SW 1271 (cell line): ENCODE data around the gene TLK2.
"Not testable (repeated sequence)": the region's sequence is repeated elsewhere in the genome, so short reads cannot be mapped to it uniquely, and the experiment has no call there.

Experiments
- DNase-seq, 2 experiments: peaks; one replicate each; lab custom pipeline; 2025; lab: John Stamatoyannopoulos, UW

Gene TLK2

DNA sequence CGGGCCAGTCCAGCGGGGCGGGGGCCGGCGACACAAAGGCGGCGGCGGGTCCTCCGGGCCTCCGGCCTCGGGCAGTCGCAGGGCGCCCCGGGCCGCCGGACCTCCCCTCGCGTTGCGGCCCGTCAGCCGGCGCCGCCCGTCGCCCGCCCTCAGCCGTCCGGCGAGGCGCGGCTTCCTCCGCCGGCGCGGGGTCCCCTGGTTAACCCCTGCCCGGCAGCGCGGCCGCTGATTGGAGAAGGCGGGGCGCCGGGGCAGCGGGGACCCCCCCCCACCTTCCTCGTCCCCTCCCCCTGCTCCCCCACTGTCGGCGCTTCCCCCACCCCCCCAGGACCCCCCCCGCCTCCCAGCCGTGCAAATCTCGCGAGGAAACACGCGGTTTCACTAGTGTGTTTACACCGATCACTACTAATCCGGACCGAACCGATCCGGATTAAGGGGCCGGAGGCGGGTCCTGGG is at the start of gene TLK2:
Gene TLK2 (plus strand): TSS at position 402 of the 456 bp plus-strand sequence. CDS start 2,301 bp downstream, outside the sequence.
- peak; percentile 50 to 62 for DNase-seq

DNA sequence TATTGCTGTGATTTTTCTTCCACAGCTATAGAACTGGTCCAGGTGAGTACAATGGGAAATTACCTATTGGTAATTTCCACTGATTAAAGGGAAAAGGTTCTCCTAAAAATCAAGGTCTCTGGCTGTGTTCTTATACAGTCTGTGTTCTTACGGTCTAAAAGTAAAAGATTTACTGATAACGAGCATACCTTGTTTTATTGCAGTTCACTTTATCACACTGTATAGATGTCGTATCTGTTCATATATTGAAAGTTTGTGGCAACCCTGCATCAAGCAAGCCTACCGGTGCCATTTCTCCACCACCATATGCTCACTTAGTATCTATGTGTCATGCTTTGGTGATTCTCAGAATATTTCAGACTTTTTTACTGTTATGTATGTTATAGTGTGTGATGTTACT is 43.4 kb upstream of the TLK2 start:
- DNase-seq: not testable (repeated sequence)

DNA sequence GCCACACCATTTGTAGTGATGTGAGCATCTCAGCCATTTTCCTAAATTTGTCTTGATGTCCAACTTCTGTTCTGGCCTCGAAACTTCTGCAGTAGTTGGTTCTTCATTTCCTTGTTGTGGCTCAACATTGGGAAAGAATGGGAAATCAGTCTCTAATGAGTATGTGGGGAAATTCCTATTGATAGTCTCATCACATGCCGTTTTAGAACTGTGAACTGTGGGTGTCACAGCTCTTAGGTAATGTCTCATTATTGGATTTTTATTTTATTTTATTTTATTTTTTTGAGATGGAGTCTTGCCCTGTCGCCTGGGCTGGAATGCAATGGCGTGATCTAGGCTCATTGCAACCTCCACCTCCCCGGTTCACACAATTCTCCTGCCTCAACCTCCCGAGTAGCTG is 37.4 kb upstream of the TLK2 start:
- not testable (repeated sequence) for DNase-seq

DNA sequence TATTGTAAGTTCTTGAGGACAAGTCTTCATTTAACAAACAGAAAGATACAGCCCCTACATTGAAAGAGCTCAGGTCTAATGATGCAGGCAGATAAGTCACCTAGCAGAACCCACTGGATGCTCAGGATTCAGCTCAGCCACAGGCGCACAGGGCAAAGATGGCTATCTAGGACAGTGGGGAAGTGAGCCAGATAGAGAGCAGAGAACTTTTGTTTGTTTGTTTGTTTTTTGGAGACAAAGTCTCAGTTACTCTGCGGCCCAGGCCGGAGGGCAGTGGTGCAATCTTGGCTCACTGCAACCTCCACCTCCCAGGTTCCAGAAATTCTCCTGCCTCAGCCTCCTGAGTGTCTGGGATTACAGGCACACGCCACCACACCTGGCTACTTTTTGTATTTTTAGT is 34.6 kb upstream of the TLK2 start:
- DNase-seq: no peak

DNA sequence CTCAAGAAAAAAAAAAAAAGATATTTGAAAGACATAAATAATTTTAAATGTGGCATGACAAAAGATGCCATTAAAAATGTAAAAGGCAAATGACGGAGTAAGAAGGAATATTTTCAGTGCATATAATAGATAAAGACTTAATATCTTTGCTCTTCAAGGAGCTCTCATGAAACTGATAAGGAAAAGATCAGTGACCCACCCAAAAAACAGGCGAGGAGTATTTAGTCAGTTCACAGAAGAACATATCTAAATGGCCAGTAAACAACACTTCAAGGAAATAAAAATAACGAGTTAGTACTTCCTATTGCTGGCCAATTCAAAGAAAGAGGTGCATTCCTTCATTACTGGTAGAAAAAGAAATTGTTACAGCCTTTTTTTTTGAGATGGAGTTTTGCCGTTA is 32.8 kb upstream of the TLK2 start:
- not testable (repeated sequence) for DNase-seq

DNA sequence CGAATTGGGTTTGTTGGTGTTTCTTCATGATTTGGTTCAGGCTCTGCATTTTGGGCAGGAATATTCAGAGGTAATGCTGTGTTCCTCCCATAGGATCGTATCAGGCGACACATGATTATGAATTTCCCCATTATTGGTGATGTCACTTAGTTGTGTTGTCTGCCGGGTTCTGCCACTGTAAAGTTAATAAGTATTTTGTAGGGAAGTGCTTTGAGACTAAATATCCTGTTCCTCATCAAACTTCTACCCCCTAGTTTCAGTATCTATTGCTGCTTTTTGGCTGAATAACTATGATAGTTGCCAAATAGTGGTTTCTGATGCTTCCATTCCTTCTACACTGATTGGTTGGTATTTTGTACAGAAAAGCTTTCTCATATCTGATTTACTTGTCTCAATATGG is 26.4 kb upstream of the TLK2 start:
- not testable (repeated sequence) for DNase-seq

DNA sequence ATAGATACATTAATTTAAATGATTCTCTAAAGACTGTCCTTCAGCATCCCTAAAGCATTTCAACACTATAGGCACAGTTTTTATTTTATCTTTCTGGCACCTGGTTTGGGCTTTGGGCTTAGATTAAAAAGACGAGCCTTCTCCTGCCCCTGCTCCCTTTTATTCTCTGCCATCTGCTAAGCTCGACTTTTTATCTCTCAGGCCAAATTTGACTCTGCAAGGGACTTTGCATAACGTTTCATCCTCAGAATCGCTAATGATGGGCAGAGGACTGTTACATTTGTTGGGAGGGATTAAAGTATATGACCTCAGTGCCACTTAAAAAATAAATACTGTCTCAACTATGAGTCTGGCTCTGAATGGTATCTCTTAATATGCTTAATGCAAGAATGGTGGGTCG is 25.6 kb upstream of the TLK2 start:
- not testable (repeated sequence) for DNase-seq

DNA sequence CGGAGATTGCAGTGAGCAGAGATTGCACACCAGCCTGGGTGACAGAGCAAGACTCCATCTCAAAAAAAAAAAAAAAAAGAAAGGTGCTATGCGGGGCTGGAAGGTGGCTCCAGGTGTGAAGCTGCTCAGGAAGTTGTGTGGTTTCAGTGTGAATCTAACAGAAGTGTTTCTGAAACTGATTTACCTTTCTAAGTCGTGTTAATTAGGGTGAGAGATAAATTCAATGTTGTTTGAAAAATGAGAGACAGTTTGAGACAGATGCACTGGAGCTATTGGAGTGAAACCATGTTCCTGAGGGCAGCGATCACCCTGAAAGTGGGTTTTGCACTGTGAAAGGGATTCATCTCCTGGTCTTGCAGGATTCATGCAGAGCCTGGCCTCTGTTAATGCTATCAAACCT is 25.0 kb upstream of the TLK2 start:
- DNase-seq: not testable (repeated sequence)

DNA sequence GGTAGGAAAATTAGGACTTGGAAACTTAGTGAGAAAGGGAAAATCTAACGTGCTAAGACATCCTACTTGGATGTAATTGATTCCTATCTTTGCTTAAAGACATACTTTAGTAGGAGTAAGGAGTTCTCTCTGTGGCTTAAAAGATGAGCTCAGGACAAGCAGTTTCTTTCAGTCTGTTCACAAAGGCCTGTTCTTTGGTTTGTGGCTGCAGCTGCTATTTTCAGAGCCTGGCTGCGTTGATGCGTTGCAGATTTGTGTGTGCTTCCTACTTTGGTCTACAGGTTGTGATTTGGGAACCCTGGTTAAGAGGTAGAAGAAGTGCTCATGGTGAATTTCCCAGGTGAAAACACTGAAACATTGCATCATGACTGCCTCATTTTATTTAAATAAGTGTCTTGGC is 24.5 kb upstream of the TLK2 start:
- DNase-seq: not testable (repeated sequence)

DNA sequence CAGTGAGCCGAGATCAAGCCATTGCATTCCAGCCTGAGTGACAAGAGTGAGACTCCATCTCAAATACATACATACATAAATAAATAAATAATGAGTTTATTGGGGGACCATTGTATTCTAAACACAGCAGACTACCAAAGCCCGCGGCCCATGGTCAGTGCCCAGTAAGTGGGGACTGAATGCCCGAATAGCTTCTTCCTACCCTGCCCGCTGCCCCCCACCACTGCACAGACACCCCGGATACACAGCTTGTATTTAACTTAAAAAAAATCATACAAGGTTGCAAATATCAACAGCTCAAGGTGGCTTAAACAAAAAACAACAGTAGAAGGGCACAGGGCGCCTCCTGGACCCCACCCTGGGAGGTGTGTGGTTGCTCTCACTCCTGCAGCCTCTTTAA is 22.6 kb upstream of the TLK2 start:
- no peak for DNase-seq

DNA sequence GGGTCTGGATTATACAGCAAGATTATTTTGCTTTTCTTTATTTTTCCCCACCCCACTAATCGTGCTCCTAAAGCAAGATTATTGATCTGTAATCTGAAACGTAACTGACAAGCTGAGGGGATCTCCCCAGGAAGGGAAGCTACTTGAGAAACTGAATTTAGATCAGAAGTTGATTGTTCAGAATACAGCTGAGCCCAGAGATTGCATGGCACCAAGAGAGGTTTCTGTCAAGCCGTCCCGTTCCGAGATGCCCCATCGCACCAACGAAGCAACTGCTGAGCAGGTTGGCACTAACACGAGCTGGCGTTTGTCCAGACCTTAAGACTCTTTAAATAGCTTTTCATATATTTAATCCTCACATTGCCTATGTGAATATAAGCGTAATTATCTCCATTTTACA is 20.1 kb upstream of the TLK2 start:
- not testable (repeated sequence) for DNase-seq

DNA sequence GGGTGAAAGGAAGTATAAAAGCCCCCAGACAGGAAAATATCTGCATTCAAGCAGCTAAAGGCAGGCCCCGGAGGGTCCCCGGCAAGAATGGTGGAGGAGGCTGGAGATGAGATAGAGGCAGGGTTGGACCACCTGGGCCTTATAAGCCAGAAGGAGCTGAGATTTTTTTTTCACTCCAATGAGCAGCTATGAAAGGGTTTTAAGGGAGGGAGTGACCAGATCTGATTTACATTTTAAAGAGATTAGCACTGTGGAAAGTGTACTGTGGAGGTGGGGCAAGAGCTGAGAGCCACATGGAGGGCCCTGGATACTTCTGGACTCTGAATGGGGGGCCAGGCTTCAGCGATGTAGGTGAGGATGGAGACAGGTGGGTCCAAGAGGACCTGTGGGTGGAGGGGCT is 14.2 kb upstream of the TLK2 start:
- not testable (repeated sequence) for DNase-seq

DNA sequence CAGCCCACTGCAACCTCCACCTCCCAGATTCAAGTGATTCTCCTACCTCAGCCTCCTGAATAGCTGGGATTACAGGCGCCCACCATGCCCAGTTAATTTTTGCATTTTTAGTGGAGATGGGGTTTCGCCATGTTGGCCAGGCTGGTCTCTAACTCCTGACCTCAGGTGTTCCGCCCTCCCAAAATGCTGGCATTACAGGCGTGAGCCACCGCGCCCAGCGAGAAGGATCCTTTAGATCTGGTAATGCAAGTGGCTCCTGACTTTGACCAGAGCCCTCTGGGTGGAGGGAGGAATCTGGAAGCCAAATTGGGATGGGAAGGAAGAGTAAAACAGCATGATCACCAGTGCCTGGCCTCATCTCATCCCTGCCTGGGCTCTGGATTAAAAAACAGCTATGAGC is 13.4 kb upstream of the TLK2 start:
- DNase-seq: not testable (repeated sequence)

DNA sequence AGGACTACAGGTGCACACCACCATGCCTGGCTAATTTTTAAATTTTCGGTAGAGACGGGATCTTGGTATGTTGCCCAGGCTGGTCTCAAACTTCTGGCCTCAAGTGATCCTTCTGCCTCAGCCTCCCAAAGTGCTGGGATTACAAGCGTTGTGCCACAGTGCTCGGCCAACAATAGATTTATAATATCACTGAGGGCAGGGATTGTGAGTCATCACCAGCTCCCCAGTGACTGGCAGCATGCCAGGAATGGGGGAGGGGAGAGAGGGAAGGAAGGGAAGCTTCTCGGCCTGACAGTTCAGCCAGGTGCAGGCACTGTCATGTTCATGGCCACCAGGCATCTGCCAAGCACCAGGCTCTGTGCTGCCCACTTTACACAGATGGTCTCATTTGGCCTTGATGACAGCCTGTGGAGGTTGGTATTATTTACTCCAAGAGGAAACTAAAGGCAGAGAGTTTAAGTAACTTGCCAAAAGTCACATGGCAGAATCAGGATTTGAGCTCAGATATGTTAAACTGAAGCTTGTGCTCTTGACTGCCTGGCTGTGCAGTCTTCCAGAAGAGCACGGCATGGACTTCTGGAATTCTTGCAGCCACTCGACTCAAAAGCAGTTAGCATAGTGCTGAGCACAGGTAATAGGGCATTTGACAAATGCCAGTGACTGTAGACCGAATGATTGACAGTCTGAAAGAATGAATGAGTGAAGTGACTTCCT is 7.8 kb upstream of the TLK2 start:
- DNase-seq: peak in 1 of 2 experiments; percentile 51

DNA sequence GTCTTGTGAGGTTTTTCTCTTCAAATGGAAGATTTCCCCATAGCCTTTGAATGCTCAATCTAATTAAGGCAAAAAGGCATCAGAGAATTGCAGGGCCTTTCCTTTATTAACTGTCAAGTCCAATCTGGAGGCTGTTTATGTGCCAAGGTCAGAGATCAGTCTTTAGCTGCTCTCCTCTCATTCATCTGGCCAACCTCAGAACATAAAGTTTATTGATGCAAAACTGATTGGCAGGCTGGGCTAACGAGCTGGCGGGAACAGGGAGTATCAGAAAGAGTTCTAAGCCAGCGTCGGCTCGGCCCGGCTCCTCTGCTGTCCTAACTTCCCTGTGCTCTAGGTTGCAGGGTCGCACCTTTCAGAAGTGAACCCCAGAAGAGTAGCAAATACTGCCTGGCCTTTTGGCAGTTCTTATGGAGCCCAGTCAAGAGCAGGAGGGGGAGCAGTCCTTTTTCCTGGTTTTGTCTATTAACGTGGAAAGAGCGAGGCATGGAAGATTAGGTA is 7.2 kb upstream of the TLK2 start:
- DNase-seq: not testable (repeated sequence)

DNA sequence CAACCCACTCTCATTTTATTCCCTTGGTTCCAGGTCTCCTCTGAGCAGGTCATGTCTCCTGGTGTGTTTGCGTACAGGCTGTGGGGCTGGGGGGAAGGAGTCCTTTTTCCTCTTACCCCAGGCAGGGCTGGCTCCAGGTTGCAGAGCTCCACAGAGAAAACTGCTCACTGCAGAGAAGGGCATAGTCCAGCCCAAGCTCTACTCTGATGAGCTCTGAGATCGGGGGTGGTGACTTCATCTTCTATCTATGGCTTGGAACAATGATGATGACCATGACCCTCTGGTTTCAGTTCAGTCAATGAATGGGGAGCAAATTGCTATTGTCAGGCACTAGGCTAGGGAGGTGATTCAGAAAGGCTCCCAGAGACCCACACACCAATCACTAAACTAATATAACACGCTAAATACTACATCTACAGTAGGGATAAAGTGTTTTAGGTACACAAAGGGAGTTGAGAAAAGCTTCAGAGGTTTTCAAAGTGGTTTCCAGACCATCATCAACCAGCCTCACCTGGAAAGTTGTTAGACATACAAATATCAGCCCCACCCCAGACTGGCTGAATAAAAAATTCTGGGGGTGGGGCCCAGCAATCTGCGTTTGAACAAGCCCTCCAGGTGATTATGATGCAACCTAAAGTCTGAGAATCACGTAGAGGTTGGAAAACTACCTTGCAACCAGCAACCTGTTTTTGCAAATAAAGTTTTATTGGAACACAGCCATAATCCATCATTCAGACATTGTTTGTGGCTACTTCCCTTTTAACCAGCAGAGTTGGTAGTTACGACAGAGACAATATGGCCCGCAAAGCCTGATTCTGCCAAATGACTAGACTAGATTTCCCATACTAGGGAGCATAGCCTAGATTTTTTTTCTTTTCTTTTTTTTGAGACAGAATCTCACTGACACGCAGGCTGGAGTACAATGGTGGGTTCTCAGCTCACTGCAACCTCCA is 5.3 kb upstream of the TLK2 start:
- DNase-seq: not testable (repeated sequence)

DNA sequence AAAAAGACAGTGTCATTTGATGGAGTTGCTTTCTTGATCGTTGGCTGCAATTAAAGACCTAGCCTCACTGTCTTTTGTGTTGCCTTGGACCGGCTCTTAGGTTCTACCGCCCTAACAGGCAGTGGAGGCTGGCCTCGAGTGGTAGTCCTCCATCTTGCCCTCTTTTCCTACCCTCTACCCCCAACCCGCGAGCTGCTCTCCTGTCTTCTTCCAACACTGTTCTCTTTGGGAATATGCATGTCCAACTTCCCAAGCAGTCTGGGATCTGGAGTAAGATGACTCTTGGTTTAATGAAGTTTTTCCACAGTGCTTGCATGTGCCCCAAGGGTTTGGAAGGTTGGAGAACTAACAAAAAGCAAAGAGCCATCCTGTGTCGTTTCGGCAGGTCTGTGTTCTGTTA is 1.5 kb upstream of the TLK2 start:
- not testable (repeated sequence) for DNase-seq

DNA sequence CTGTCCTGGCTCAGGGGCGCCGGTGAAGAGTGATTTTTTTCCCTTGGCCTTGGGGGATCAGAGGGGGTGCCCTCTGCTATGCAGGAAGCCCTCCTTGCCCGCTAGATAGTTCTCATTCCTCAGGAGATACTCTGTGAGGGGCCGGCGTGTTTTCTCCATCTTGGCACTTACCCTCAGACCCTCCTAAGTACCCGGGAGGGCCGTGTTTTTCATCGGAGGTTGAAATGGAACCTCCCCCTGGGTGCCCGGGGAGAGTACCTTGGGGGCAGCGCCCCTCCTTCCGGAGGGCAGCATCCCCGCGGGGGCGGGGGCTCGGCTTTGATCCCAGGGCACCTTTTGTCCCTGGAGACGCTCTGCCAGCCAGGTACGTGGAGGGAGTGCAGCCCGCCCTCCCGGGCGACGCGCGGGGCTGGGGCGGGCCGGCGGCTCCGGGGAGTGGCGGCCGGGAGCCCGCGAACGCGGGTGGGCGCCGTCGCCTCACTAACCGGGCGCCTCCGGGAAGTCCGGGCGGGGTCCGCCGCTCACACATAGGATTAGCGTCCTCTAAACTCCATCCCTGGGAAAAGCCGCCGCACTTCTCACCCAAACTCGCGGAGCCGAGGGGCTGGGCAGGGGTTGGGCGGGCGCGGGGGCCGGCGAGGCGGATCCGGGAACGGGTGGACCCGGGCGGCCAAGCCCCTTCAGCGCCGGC is 762 bp upstream of the TLK2 start:
- DNase-seq: not testable (repeated sequence)

DNA sequence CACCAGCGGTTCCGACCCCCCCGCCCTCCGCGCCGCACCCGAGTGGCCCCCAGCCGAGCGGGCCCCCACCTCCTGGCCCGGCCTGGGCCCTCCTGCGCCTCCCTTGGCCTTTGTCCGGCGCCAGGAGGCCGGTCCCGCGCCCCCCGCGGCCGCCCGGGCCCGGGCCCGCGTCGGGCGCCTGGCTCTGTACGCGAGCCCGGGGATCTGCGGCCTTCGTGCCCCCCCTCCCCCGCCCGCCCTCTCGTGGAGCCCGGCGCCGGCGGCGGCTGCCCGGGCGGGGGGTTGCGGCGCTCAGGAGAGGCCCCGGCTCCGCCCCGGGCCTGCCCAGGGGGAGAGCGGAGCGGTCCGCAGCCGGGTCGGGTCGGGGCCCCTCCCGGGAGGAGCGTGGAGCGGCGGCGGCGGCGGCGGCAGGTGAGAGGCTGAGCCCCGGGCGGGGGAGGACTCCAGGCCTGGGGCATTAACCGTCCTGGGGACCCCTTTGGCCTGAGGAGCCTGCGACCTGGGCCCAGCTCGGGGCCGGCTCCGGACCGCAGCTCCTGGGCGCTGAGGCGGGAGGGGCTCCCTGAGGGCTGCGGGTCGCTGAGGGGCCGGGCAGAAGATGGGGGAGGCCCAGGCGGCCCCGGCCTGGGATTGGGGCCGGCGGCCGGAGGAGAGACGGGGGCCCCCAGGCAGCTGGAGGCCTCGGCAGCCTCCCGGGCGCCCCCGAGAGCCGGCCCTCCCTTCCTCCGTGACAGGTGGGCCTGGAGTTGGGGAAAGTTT is 434 bp downstream of the TLK2 start:
- DNase-seq: not testable (repeated sequence)

DNA sequence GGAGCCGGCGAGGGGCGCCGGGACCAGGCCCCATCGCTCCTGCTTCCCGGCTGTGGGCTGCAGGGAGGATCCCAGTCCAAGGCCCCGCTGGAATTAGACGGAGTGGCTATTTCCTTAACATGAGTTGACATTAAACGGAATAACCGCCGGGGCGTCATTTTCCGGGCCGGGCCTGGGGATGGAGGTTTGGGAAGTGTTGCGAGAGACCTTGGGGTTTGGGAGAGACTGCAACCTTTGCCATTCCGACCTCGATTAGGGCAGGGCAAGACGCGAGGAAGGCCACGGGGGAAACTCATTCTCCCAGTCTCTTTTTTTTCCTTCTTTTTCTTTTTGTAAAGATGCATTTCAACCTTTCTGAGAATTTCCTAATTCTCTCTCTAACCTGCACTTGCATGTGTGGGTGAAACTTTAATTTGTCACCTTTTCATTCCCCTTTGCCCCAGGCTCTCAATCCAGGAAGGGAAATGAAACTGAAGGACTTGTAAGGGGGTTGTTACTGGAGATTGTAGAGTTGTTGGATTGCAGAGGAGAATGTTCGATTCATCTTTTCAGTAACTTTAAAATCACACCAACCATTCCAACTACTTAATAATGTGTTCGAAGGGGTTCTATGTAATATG is 1.1 kb downstream of the TLK2 start:
- DNase-seq: not testable (repeated sequence)

DNA sequence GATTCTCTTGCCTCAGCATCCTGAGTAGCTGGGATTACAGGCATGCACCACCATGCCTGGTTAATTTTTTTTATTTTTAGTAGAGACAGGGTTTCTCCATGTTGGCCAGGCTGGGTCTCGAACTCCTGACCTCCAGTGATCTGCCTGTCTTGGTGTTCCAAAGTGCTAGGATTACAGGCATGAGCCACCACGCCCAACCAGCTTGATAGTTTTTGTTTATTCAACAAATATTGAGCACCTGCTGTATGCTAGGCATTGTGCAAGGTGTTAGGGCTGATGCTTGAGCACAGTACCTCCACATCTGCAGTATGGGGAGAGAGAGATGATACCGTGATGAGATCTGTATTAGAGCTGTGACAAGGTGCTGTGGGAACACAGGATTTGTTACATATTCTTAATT is 3.9 kb downstream of the TLK2 start:
- not testable (repeated sequence) for DNase-seq
